Upper lobe of left lung (tissue), 6 donors: ENCODE measurements around the gene AMACR. TPM values are rescaled to one million over a fixed set of nuclear protein-coding genes. Genes with fewer than 3 reads are reported as not detected.
"Not testable (repeated sequence)": the region's sequence is repeated elsewhere in the genome, so short reads cannot be mapped to it uniquely, and the experiment has no call there.

Experiments used
- ATAC-seq, 2 donors: fragments of 200-7000 bp; cut with Tn5 transposase; one replicate each; pipeline ENCODE4 v1.9.1; 2022; ENCODE audit warnings: mild to moderate bottlenecking in 2 of 2, moderate library complexity in 2 of 2; ENCODE audit not compliant: low FRiP score in 2 of 2
- DNase-seq, 2 donors: peaks; one replicate each; pipeline ENCODE4 v3.0.0-alpha.2; 2019 to 2020
- H3K27ac ChIP-seq, 4 donors: fragments of 200-600 bp; sonication (generic); one replicate each; pipeline ENCODE4 v1.5.1; 2016 to 2019
- H3K27me3 ChIP-seq, 4 donors: fragments of 200-600 bp; sonication (generic); one replicate each; pipeline ENCODE4 v1.5.1; 2017 to 2019
- H3K36me3 ChIP-seq, 4 donors: fragments of 200-600 bp; sonication (generic); one replicate each; pipeline ENCODE4 v1.5.1; 2016 to 2019
- H3K4me1 ChIP-seq, 4 donors: fragments of 200-600 bp; sonication (generic); one replicate each; pipeline ENCODE4 v1.5.1; 2018 to 2019
- H3K4me3 ChIP-seq, 4 donors: fragments of 200-600 bp; sonication (generic); one replicate each; pipeline ENCODE4 v1.5.1; 2017 to 2019; ENCODE audit warnings: mild to moderate bottlenecking in 2 of 4, moderate library complexity in 1 of 4
- H3K9me3 ChIP-seq, 4 donors: fragments of 200-600 bp; sonication (generic); one replicate each; pipeline ENCODE4 v1.5.1; 2018 to 2019
- EP300 ChIP-seq, 4 donors: sonication (generic); formaldehyde crosslinking; IDR thresholded peaks; one replicate each; pipeline ENCODE4 v1.5.1; 2017; ENCODE audit warnings: antibody characterized with exemption in 4 of 4, control low read depth in 2 of 4
- POLR2A ChIP-seq, 4 donors: fragments of 450-650 bp; IDR thresholded peaks; one replicate each; pipeline ENCODE4 v1.5.1; 2016 to 2017; ENCODE audit warnings: antibody characterized with exemption in 4 of 4, mild to moderate bottlenecking in 2 of 4
- POLR2AphosphoS5 ChIP-seq, 2 donors: sonication (generic); formaldehyde crosslinking; IDR thresholded peaks; one replicate each; pipeline ENCODE4 v1.5.1; 2017; ENCODE audit warnings: antibody characterized with exemption in 2 of 2
- WGBS, 2 donors: methylation state at CpG; one replicate each; pipeline ENCODE4 v1.1.5; 2017 to 2018; 5-methylcytosine and 5-hydroxymethylcytosine counted together
- total RNA-seq, 6 donors: library from RNA; depleted of rRNA in 4 of 6; stranded (reverse); fragments of >200 nt in 4 of 6; gene quantifications; one replicate each; pipeline versions ENCODE4 v1.1.0 to v1.2.1, GENCODE V29; 2016 to 2021
- TF ChIP-seq, protein P1 (sequence below), 6 experiments: fragments of 450-650 bp in 4 of 6; fragments of 200-600 bp in 2 of 6; sonication (generic) in 2 of 6; IDR thresholded peaks; one replicate each; pipeline ENCODE4 v1.5.1; 2016 to 2019; ENCODE audit warnings: antibody characterized with exemption in 6 of 6
- donor health status: DM: no; HTN: no; CAD: no; lungs with moderate emphysema.
- donor health status: DM: no; HTN: yes; CAD: no; lungs with severe emphysema.

Gene AMACR
- total RNA-seq, 6 donors from 2014 or later = 7.3 to 18.7 (median 11.6) TPM

DNA sequence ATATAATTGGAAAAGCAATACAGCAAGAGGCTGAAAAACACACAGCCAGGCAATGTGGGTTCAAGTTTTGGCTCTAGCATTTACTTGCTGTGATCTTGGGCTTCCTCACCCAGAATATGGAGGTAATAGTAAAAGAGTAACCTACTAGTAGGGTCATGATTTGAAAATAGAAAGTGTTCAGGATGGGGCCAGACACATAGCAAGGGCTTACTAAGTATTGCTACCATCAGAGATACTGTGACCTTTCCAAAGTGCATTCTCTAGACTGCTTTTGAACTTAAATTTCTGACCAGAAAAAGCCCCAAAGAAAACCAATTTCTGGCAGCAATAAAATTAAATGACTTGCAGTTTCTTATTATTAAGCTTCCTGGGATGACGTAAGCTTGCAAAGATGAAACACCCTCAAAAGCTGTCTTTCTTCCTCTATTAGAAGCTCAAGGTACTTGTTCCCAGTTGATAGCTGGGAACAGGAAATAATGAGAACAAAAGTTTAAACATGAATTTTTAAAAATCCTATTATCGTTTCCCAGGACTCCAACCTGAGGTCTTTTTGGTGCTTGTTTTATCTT is 43.6 kb downstream of the AMACR start:
- no peak for ATAC-seq
- H3K9me3 ChIP-seq = no peaks in the 10 kb centered on the region
- no peaks in the 10 kb centered on the region for H3K4me1 ChIP-seq
- no peak overlapping the region for H3K27ac ChIP-seq
- H3K36me3 ChIP-seq = no peaks in the 10 kb centered on the region
- DNase-seq = no peak
- TF ChIP-seq POLR2AphosphoS5 (IDR thresholded peaks at IDR 0.05) = no peak
- TF ChIP-seq, protein P1, sequence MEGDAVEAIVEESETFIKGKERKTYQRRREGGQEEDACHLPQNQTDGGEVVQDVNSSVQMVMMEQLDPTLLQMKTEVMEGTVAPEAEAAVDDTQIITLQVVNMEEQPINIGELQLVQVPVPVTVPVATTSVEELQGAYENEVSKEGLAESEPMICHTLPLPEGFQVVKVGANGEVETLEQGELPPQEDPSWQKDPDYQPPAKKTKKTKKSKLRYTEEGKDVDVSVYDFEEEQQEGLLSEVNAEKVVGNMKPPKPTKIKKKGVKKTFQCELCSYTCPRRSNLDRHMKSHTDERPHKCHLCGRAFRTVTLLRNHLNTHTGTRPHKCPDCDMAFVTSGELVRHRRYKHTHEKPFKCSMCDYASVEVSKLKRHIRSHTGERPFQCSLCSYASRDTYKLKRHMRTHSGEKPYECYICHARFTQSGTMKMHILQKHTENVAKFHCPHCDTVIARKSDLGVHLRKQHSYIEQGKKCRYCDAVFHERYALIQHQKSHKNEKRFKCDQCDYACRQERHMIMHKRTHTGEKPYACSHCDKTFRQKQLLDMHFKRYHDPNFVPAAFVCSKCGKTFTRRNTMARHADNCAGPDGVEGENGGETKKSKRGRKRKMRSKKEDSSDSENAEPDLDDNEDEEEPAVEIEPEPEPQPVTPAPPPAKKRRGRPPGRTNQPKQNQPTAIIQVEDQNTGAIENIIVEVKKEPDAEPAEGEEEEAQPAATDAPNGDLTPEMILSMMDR (IDR thresholded peaks at IDR 0.05) = no peak
- TF ChIP-seq POLR2A (IDR thresholded peaks at IDR 0.05) = no peak
- TF ChIP-seq EP300 (IDR thresholded peaks at IDR 0.05) = no peak
- H3K4me3 ChIP-seq = no peak overlapping the region
- WGBS, 2 donors = 54 to 75% methylated on average over 2 of the region's 2 CpGs
- no peaks in the 10 kb centered on the region for H3K27me3 ChIP-seq

DNA sequence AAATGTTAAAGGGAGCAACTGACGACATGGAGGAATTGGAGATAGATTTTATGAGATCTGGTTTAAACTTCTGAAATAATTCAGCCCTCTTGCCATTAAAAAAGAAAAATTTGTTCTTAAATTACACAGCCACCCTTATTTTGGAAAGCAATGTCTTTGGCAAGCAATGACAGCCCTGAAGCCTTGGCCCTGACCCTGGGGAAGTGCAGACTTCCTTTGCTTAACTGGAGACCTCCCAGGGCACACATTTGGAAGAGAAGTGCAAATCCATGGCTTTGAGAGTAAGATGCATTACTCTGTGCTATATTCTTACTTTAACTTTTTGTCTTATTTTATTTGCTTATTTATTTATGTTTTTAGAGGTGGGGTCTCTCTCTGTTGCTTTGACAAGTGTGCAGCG is 49.7 kb downstream of the AMACR start:
- H3K4me3 ChIP-seq = no peak overlapping the region
- ATAC-seq (no peak), DNase-seq (no peak)
- no peaks in the 10 kb centered on the region for H3K4me1 ChIP-seq
- H3K27ac ChIP-seq = no peak overlapping the region
- H3K36me3 ChIP-seq = no peaks in the 10 kb centered on the region
- peaks cover 0 to 6% (median 0%) of the 10 kb centered on the region in 4 donors for H3K9me3 ChIP-seq
- 67 to 78% methylated on average over 2 of the region's 2 CpGs for WGBS, 2 donors
- no peaks in the 10 kb centered on the region for H3K27me3 ChIP-seq
- TF ChIP-seq POLR2AphosphoS5 (IDR thresholded peaks at IDR 0.05) = no peak
- TF ChIP-seq, protein P1 (IDR thresholded peaks at IDR 0.05) = no peak
- TF ChIP-seq EP300 (IDR thresholded peaks at IDR 0.05) = no peak
- no peak for TF ChIP-seq POLR2A (IDR thresholded peaks at IDR 0.05)

DNA sequence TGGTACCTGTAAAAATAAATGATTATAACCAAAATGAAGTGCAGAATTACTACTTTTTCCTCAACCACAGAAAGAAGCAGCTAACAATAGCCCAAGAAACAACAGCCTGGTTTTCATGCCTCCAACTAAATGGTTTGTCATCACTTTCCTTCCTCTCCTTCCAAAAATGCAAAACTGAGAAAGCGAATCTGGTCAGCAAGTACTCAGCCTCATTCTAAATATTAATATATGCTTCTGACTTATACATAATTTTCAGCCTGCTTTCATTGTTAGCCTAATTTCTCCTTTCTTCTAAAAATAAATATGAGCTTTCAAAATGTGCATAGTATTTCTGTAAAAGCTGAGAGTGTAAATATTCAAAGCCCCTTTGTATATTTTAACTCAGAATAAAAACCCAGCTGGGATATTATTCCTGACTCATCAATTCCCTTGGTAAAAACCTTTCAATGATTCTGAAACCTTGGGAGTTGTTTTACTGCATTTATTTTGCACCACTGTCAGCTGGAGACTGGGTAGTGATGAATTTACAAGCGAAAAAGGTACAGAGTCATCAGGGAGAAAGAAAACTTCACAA is 50.2 kb downstream of the AMACR start:
- Histone ChIP-seq H3K36me3 (no peaks in the 10 kb centered on the region), H3K9me3 (peaks cover 0 to 6% (median 0%) of the 10 kb centered on the region in 4 donors), H3K27me3 (no peaks in the 10 kb centered on the region), H3K4me1 (no peaks in the 10 kb centered on the region), H3K4me3 (no peak overlapping the region), H3K27ac (no peak overlapping the region)
- ATAC-seq = no peak
- DNase-seq = no peak
- 73 to 87% methylated on average over 2 of the region's 2 CpGs for WGBS, 2 donors
- no peak for TF ChIP-seq POLR2A (IDR thresholded peaks at IDR 0.05)
- TF ChIP-seq, protein P1 (IDR thresholded peaks at IDR 0.05) = no peak
- TF ChIP-seq POLR2AphosphoS5 (IDR thresholded peaks at IDR 0.05) = no peak
- no peak for TF ChIP-seq EP300 (IDR thresholded peaks at IDR 0.05)

DNA sequence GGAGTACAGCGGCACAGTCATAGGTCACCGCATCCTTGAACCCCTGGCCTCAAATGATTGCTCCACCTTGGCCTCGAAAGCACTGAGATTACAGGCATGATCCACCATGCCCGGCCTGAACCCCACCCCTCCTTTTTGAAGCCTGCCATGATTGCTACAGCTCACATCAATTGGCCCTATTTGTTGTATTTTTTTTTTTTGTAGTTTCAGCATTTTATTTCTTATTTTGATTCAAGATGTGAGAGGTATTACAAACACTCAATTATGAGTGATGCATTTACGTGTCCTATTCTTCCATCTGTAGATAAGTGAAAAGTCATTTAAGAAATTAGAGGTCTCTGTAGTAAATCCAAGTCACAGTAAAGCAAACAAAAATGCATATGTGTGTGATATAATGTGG is 55.7 kb downstream of the AMACR start:
- not testable (repeated sequence) for ATAC-seq, DNase-seq, H3K27ac ChIP-seq, H3K4me3 ChIP-seq, H3K27me3 ChIP-seq, H3K9me3 ChIP-seq, H3K4me1 ChIP-seq, H3K36me3 ChIP-seq
- WGBS, 2 donors = 74% methylated on average over 5 of the region's 5 CpGs

DNA sequence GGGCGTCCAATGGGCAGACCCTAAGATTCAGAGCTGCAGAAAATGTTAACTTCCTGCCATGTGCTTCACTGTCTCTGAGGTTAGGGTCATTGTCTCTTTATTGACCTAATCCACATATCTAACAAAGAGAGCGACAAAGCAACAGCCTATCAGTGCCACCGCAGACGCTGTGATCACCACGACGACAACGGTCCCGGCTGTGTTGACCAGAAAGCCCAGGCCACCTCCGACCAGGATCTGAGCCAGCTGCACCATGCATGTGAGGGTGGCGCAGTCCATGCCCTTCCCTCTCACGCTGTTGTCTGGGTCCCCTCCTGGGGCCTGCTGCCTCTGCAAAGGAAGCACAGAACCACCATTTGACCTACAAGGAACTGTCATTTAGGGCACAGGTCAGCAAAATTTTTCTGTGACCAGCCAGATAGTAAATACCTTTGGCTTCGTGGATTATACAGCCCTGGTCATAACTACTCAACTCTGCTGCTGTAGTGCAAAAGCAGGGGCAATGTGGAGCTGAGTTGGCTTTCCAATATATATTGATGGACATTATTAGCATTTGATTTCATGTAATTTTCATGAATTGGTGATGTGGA is 63.2 kb downstream of the AMACR start:
- WGBS, 2 donors = 80 to 81% methylated on average over 3 to 12 of the region's 12 CpGs
- ATAC-seq (no peak), DNase-seq (peak in 1 of 2 donors; percentile 29)
- H3K4me3 ChIP-seq = no peak overlapping the region
- H3K9me3 ChIP-seq = no peaks in the 10 kb centered on the region
- H3K36me3 ChIP-seq = no peaks in the 10 kb centered on the region
- no peak for TF ChIP-seq POLR2A (IDR thresholded peaks at IDR 0.05)
- TF ChIP-seq POLR2AphosphoS5 (IDR thresholded peaks at IDR 0.05) = no peak
- TF ChIP-seq EP300 (IDR thresholded peaks at IDR 0.05) = no peak
- TF ChIP-seq, protein P1 (IDR thresholded peaks at IDR 0.05) = no peak
- no peaks in the 10 kb centered on the region for H3K27me3 ChIP-seq
- no peak overlapping the region for H3K27ac ChIP-seq
- no peaks in the 10 kb centered on the region for H3K4me1 ChIP-seq
